Measurements from ENCODE around the gene KCNK10. TPM values are rescaled to one million over a fixed set of nuclear protein-coding genes. Genes with fewer than 3 reads are reported as not detected.

KCNK10 gene
- total RNA-seq, 1 experiment from 2014 or later: 0.96 TPM

- no peak for ATAC-seq
- Mint-ChIP-seq H3K9me3 (no peaks in the 10 kb centered on the region), H3K4me3 (no peak overlapping the region), H3K27me3 (ENCODE audit: low read depth) (peaks cover 2% of the 10 kb centered on the region; the same call in 1 of the 2 replicates), H3K4me1 (no peaks in the 10 kb centered on the region), H3K27ac (no peak overlapping the region), H3K36me3 (no peaks in the 10 kb centered on the region)
- DNase-seq (ENCODE audit: low spot score): no peak
- ChIA-PET POLR2A (no interaction called here), CTCF (no interaction called here)
- TF ChIP-seq ZNF425 (CRISPR knock-in tag; conservative IDR thresholded peaks at IDR 0.05): no peak
- TF ChIP-seq MXD4 (CRISPR knock-in tag; IDR thresholded peaks at IDR 0.05; ENCODE audit: borderline replicate concordance): no peak
- no peak for TF ChIP-seq ATF2 (CRISPR knock-in tag; IDR thresholded peaks at IDR 0.05; ENCODE audit: borderline replicate concordance, low read depth)
- no peak for TF ChIP-seq PRDM15 (CRISPR knock-in tag; IDR thresholded peaks at IDR 0.05)
- TF ChIP-seq CDX4 (CRISPR knock-in tag; IDR thresholded peaks at IDR 0.05; ENCODE audit: borderline replicate concordance): no peak
- TF ChIP-seq FOXP1 (CRISPR knock-in tag; IDR thresholded peaks at IDR 0.05; ENCODE audit: borderline replicate concordance): no peak
- no peak for TF ChIP-seq ZNF138 (CRISPR knock-in tag; conservative IDR thresholded peaks at IDR 0.05)
- TF ChIP-seq MLX (CRISPR knock-in tag; IDR thresholded peaks at IDR 0.05): no peak
- no peak for TF ChIP-seq MAX (CRISPR knock-in tag; IDR thresholded peaks at IDR 0.05)
- TF ChIP-seq TP53 (CRISPR knock-in tag; IDR thresholded peaks at IDR 0.05): no peak
- TF ChIP-seq RORB (CRISPR knock-in tag; IDR thresholded peaks at IDR 0.05): no peak
These were observed 21.7 kb downstream of the KCNK10 start for GRCh38 chr14:88301381-88301780.

GRCh38 chr14:88300817-88301216, 22.3 kb downstream of the KCNK10 start:
- Mint-ChIP-seq H3K27ac (no peak overlapping the region), H3K27me3 (ENCODE audit: low read depth) (peaks cover 2% of the 10 kb centered on the region; the same call in 1 of the 2 replicates), H3K36me3 (no peaks in the 10 kb centered on the region), H3K9me3 (no peaks in the 10 kb centered on the region), H3K4me3 (no peak overlapping the region), H3K4me1 (no peaks in the 10 kb centered on the region)
- ATAC-seq (no peak), DNase-seq (ENCODE audit: low spot score) (no peak)
- POLR2A ChIA-PET: no interaction called here
- TF ChIP-seq MXD4 (CRISPR knock-in tag; IDR thresholded peaks at IDR 0.05; ENCODE audit: borderline replicate concordance) (no peak), PRDM15 (CRISPR knock-in tag; IDR thresholded peaks at IDR 0.05) (no peak), ZSCAN18 (CRISPR knock-in tag; IDR thresholded peaks at IDR 0.05) (no peak), JUN (CRISPR knock-in tag; IDR thresholded peaks at IDR 0.05) (no peak), ZBTB21 (CRISPR knock-in tag; IDR thresholded peaks at IDR 0.05; ENCODE audit: borderline replicate concordance) (no peak), CDX4 (CRISPR knock-in tag; IDR thresholded peaks at IDR 0.05; ENCODE audit: borderline replicate concordance) (no peak), ZNF121 (CRISPR knock-in tag; IDR thresholded peaks at IDR 0.05) (no peak)
- CTCF ChIA-PET: no interaction called here
